CD4-positive, alpha-beta T cell treated with Interleukin-21 for 1 hour (primary cell): Measurements from ENCODE around the gene NLGN3.
A peak's percentile ranks its signal among the peaks of the same experiment; 100 is the strongest.
"Not testable (repeated sequence)": the region's sequence is repeated elsewhere in the genome, so short reads cannot be mapped to it uniquely, and the experiment has no call there.

ENCODE experiments used
- DNase-seq: peaks from one replicate; pipeline ENCODE4 v3.0.0-alpha.2; 2020

NLGN3 gene

GRCh38 chrX:71173440-71173839 is 28.8 kb downstream of the NLGN3 start:
- no peak for DNase-seq

GRCh38 chrX:71174795-71175194 is 30.2 kb downstream of the NLGN3 start:
- no peak for DNase-seq

- DNase-seq: no peak
Observed at GRCh38 chrX:71175531-71175930, 30.9 kb downstream of the NLGN3 start.

- no peak for DNase-seq
Observed at GRCh38 chrX:71177327-71177726, 32.7 kb downstream of the NLGN3 start.

- DNase-seq: peak; percentile 54
Observed at GRCh38 chrX:71178908-71179307, 34.3 kb downstream of the NLGN3 start.

GRCh38 chrX:71180579-71181265 is 36.1 kb downstream of the NLGN3 start:
- DNase-seq: not testable (repeated sequence)

- peak; percentile 72 for DNase-seq
Observed at GRCh38 chrX:71181558-71181909, 36.9 kb downstream of the NLGN3 start.

GRCh38 chrX:71181910-71182799 is 37.5 kb downstream of the NLGN3 start:
- DNase-seq: peak; percentile 90

GRCh38 chrX:71182871-71183270 is 38.2 kb downstream of the NLGN3 start:
- DNase-seq: no peak

GRCh38 chrX:71183341-71183740 is 38.7 kb downstream of the NLGN3 start:
- no peak for DNase-seq

GRCh38 chrX:71184092-71184491 is 39.5 kb downstream of the NLGN3 start:
- DNase-seq: no peak

- no peak for DNase-seq
Observed at GRCh38 chrX:71184803-71185495, 40.3 kb downstream of the NLGN3 start.

- no peak for DNase-seq
Observed at GRCh38 chrX:71191248-71191647, 46.6 kb downstream of the NLGN3 start.

GRCh38 chrX:71195964-71196649 is 51.5 kb downstream of the NLGN3 start:
- peak; percentile 28 for DNase-seq

- DNase-seq: peak; percentile 28
Observed at GRCh38 chrX:71198066-71198465, 53.4 kb downstream of the NLGN3 start.

GRCh38 chrX:71199252-71200008 is 54.8 kb downstream of the NLGN3 start:
- DNase-seq: no peak

GRCh38 chrX:71210816-71211215 is 66.2 kb downstream of the NLGN3 start:
- DNase-seq: no peak

GRCh38 chrX:71212536-71212935 is 67.9 kb downstream of the NLGN3 start:
- no peak for DNase-seq

GRCh38 chrX:71214152-71214551 is 69.5 kb downstream of the NLGN3 start:
- no peak for DNase-seq

- no peak for DNase-seq
Observed at GRCh38 chrX:71214604-71215337, 70.1 kb downstream of the NLGN3 start.

- DNase-seq: no peak
Observed at GRCh38 chrX:71215338-71215912, 70.8 kb downstream of the NLGN3 start.
